ENCODE results near the gene PIK3R5.

PIK3R5 gene

DNA sequence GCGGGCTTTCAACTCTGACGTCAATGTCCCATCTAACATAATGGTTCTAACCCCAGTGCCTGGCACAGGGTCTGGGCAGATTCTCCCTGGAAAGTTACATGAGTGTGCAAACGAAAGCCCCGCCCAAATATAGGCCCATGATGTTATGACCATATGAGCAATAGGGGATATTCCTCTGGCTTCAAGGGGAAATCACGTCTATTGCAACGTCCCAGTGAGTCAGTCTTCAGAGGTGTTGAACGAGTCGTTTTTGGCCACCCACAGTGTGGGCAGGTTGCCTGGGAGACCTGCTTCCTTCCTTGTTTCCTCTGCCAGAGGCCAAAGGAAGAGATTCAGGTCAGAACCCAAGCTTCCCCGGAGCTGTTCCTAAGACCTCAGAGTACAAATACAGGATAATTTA lies 30.3 kb downstream of the PIK3R5 start:
- TF ChIP-seq CTCF (IDR thresholded peaks at IDR 0.05; ENCODE audit: insufficient read depth, low read length, poor library complexity, severe bottlenecking) = no peak
- DNase-seq (ENCODE audit: extremely low read depth, insufficient read length) = peak; percentile 67
- H3K4me3 ChIP-seq (replicated peaks; ENCODE audit: low read depth, low read length) = no peak overlapping the region
- H3K36me3 ChIP-seq (ENCODE audit: control insufficient read depth, insufficient read depth, low read length) = no peaks in the 10 kb centered on the region; the same call in 1 of the 2 replicates
- no peaks in the 10 kb centered on the region for H3K27me3 ChIP-seq (replicated peaks; ENCODE audit: control insufficient read depth, insufficient read depth, low read length)

DNA sequence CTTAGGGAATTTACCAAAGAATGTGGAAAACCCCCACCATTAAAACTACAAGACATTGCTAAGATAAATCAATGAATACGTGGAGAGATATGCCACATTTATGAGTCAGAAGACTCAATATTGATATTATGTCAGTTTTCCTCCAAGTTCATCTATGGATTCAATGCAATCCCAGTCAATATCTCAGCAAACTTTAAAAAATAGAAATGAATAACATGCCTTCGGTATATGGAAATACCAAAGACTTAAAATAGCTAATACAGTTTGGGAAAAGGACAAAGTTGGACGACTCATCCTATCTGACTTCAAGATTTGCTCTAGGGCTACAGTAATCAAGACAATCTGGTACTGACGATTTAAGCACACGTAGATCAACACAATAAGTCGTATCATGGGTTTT lies 31.2 kb downstream of the PIK3R5 start:
- H3K4me3 ChIP-seq (replicated peaks; ENCODE audit: low read depth, low read length) = no peak overlapping the region
- H3K27me3 ChIP-seq (replicated peaks; ENCODE audit: control insufficient read depth, insufficient read depth, low read length) = no peaks in the 10 kb centered on the region
- H3K36me3 ChIP-seq (ENCODE audit: control insufficient read depth, insufficient read depth, low read length) = no peaks in the 10 kb centered on the region; the same call in 1 of the 2 replicates
- TF ChIP-seq CTCF (IDR thresholded peaks at IDR 0.05; ENCODE audit: insufficient read depth, low read length, poor library complexity, severe bottlenecking) = no peak
- no peak for DNase-seq (ENCODE audit: extremely low read depth, insufficient read length)

DNA sequence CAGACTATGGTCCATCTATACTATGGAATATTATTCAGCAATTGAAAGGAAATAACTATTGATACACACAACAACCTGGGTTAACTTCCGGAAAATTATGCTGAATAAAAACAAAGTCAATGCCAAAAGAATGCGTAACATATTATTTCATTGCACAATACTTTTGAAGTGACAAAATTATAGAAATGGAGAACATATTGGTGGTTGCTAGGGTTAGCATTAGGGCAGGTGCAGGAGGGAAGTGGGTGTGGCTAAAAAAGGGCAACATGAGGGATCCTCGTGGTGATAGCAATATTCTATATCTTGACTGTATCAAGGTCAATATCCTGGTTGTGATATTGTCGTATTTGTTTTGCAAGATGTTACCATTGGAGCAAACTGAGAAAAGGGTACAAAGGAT lies 34.9 kb downstream of the PIK3R5 start:
- TF ChIP-seq CTCF (IDR thresholded peaks at IDR 0.05; ENCODE audit: insufficient read depth, low read length, poor library complexity, severe bottlenecking) = no peak
- Histone ChIP-seq H3K27me3 (replicated peaks; ENCODE audit: control insufficient read depth, insufficient read depth, low read length) (no peaks in the 10 kb centered on the region), H3K4me3 (replicated peaks; ENCODE audit: low read depth, low read length) (no peak overlapping the region), H3K36me3 (ENCODE audit: control insufficient read depth, insufficient read depth, low read length) (peaks cover 3% of the 10 kb centered on the region; the same call in 1 of the 2 replicates)
- no peak for DNase-seq (ENCODE audit: extremely low read depth, insufficient read length)

GRCh38 chr17:8928347-8928746 lies 37.2 kb downstream of the PIK3R5 start:
- Histone ChIP-seq H3K4me3 (replicated peaks; ENCODE audit: low read depth, low read length) (no peak overlapping the region), H3K27me3 (replicated peaks; ENCODE audit: control insufficient read depth, insufficient read depth, low read length) (no peaks in the 10 kb centered on the region), H3K36me3 (ENCODE audit: control insufficient read depth, insufficient read depth, low read length) (peaks cover 3% of the 10 kb centered on the region; the same call in 1 of the 2 replicates)
- no peak for TF ChIP-seq CTCF (IDR thresholded peaks at IDR 0.05; ENCODE audit: insufficient read depth, low read length, poor library complexity, severe bottlenecking)
- no peak for DNase-seq (ENCODE audit: extremely low read depth, insufficient read length)

DNA sequence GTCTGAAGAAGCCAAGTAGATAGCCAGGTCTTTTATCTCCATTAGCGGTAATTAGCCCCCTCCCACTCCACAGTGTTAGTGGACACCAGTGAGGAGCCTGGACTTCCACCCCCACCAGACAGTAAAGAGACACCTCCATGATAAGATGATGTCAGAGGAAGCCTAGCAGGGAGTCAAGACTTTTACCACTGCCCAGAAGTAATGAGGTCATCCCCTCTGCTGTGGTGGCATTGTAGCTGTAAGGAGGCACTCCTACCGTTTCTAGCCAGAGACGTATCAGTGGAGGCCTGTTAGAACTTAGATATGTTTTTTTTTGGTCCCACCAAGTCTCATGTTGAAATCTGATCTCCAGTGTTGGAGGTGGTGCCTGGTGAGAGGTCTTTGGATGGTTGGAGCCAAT lies 38.1 kb downstream of the PIK3R5 start:
- no peak overlapping the region for H3K4me3 ChIP-seq (replicated peaks; ENCODE audit: low read depth, low read length)
- H3K36me3 ChIP-seq (ENCODE audit: control insufficient read depth, insufficient read depth, low read length) = peaks cover 3% of the 10 kb centered on the region; the same call in 1 of the 2 replicates
- no peak for DNase-seq (ENCODE audit: extremely low read depth, insufficient read length)
- no peaks in the 10 kb centered on the region for H3K27me3 ChIP-seq (replicated peaks; ENCODE audit: control insufficient read depth, insufficient read depth, low read length)
- TF ChIP-seq CTCF (IDR thresholded peaks at IDR 0.05; ENCODE audit: insufficient read depth, low read length, poor library complexity, severe bottlenecking) = no peak

- no peak overlapping the region for H3K4me3 ChIP-seq (replicated peaks; ENCODE audit: low read depth, low read length)
- H3K27me3 ChIP-seq (replicated peaks; ENCODE audit: control insufficient read depth, insufficient read depth, low read length) = no peaks in the 10 kb centered on the region
- DNase-seq (ENCODE audit: extremely low read depth, insufficient read length) = no peak
- TF ChIP-seq CTCF (IDR thresholded peaks at IDR 0.05; ENCODE audit: insufficient read depth, low read length, poor library complexity, severe bottlenecking) = no peak
- peaks cover 3% of the 10 kb centered on the region; the same call in 1 of the 2 replicates for H3K36me3 ChIP-seq (ENCODE audit: control insufficient read depth, insufficient read depth, low read length)
Observed at GRCh38 chr17:8925808-8926207, 39.7 kb downstream of the PIK3R5 start.
